ENCODE data around the gene FAM222A.

DNA sequence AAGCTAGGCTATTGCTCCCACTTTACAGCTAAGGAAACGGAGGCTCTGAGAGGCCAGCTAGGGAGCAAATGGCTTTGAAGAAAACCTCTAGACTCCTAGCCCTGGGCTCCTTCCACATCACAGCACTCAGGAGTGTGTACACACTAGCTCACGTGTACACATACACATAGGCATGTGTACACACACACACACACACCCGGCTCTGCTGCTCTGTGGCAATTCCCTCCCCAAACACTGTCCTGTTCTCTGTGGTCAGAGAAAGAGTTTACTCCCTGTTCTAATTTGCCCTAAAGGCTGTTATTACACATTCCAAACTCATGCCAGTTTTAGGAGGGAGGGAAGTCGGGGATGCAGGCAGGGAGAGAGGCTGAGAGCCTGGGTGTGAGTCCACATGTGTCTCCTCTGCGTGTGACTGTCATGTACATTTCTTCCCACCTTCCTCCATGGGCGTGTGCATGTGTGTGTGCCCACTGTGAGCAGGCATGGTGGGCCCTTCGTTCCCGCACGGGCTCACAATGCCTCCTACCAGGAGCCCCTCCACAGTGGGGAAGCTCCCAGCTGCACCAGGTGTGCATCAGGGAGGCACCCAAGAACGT lies 105.4 kb downstream of the FAM222A start:
- TF ChIP-seq, protein P1, sequence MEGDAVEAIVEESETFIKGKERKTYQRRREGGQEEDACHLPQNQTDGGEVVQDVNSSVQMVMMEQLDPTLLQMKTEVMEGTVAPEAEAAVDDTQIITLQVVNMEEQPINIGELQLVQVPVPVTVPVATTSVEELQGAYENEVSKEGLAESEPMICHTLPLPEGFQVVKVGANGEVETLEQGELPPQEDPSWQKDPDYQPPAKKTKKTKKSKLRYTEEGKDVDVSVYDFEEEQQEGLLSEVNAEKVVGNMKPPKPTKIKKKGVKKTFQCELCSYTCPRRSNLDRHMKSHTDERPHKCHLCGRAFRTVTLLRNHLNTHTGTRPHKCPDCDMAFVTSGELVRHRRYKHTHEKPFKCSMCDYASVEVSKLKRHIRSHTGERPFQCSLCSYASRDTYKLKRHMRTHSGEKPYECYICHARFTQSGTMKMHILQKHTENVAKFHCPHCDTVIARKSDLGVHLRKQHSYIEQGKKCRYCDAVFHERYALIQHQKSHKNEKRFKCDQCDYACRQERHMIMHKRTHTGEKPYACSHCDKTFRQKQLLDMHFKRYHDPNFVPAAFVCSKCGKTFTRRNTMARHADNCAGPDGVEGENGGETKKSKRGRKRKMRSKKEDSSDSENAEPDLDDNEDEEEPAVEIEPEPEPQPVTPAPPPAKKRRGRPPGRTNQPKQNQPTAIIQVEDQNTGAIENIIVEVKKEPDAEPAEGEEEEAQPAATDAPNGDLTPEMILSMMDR (IDR thresholded peaks at IDR 0.05), result no peak
- no peak for TF ChIP-seq POLR2A (IDR thresholded peaks at IDR 0.05)

All from right lobe of liver (tissue), 4 donors.